ENCODE measurements around the gene PI4K2B.
"Not testable (repeated sequence)": the region's sequence is repeated elsewhere in the genome, so short reads cannot be mapped to it uniquely, and the experiment has no call there.

Gene PI4K2B

GRCh38 chr4:25233737-25234389 is at the start of gene PI4K2B:
Gene PI4K2B, plus strand, starts transcription at chr4:25234033. Its CDS starts 131 bp downstream, at chr4:25234164.
- peak; percentile 49 for DNase-seq

GRCh38 chr4:25184056-25184455 is 49.8 kb upstream of the PI4K2B start:
- DNase-seq: no peak

GRCh38 chr4:25190407-25190806 is 43.4 kb upstream of the PI4K2B start:
- DNase-seq: no peak

GRCh38 chr4:25198713-25199112 is 35.1 kb upstream of the PI4K2B start:
- DNase-seq: no peak

- DNase-seq: no peak
These were observed 25.8 kb upstream of the PI4K2B start for GRCh38 chr4:25207997-25208396.

GRCh38 chr4:25209702-25210101 is 24.1 kb upstream of the PI4K2B start:
- DNase-seq: no peak

- no peak for DNase-seq
These were observed 22.1 kb upstream of the PI4K2B start for GRCh38 chr4:25211721-25212120.

- no peak for DNase-seq
These were observed 21.0 kb upstream of the PI4K2B start for GRCh38 chr4:25212822-25213221.

GRCh38 chr4:25213347-25213979 is 20.4 kb upstream of the PI4K2B start:
- no peak for DNase-seq

- not testable (repeated sequence) for DNase-seq
These were observed 19.1 kb upstream of the PI4K2B start for GRCh38 chr4:25214750-25215149.

GRCh38 chr4:25215511-25215910 is 18.3 kb upstream of the PI4K2B start:
- DNase-seq: no peak

- no peak for DNase-seq
These were observed 12.5 kb upstream of the PI4K2B start for GRCh38 chr4:25221377-25221776.

GRCh38 chr4:25223802-25224375 is 9.9 kb upstream of the PI4K2B start:
- no peak for DNase-seq

- no peak for DNase-seq
These were observed 4.0 kb upstream of the PI4K2B start for GRCh38 chr4:25229804-25230203.

GRCh38 chr4:25233194-25233593 is 639 bp upstream of the PI4K2B start:
- no peak for DNase-seq

GRCh38 chr4:25234390-25235370 is 847 bp downstream of the PI4K2B start:
- DNase-seq: peak; percentile 23

GRCh38 chr4:25235401-25235800 is 1.6 kb downstream of the PI4K2B start:
- no peak for DNase-seq

GRCh38 chr4:25236030-25236429 is 2.2 kb downstream of the PI4K2B start:
- DNase-seq: not testable (repeated sequence)

GRCh38 chr4:25236971-25237370 is 3.1 kb downstream of the PI4K2B start:
- DNase-seq: no peak

- no peak for DNase-seq
These were observed 4.2 kb downstream of the PI4K2B start for GRCh38 chr4:25238052-25238451.

GRCh38 chr4:25239528-25239927 is 5.7 kb downstream of the PI4K2B start:
- not testable (repeated sequence) for DNase-seq

- DNase-seq: not testable (repeated sequence)
These were observed 6.9 kb downstream of the PI4K2B start for GRCh38 chr4:25240754-25241210.

GRCh38 chr4:25242195-25242594 is 8.4 kb downstream of the PI4K2B start:
- DNase-seq: not testable (repeated sequence)

Measured in DMS79 (cell line).